ENCODE results near the gene SCUBE3.
A peak's percentile ranks its signal among the peaks of the same experiment; 100 is the strongest.

The SCUBE3 gene

GRCh38 chr6:35272005-35272404, 58.2 kb downstream of the SCUBE3 start:
- DNase-seq (ENCODE audit: low read depth) = no peak

GRCh38 chr6:35273822-35274559, 60.2 kb downstream of the SCUBE3 start:
- DNase-seq (ENCODE audit: low read depth) = no peak

GRCh38 chr6:35275744-35276260, 62.0 kb downstream of the SCUBE3 start:
- DNase-seq (ENCODE audit: low read depth) = no peak

- no peak for DNase-seq (ENCODE audit: low read depth)
Measured at GRCh38 chr6:35278708-35279107, 65.0 kb downstream of the SCUBE3 start.

- no peak for DNase-seq (ENCODE audit: low read depth)
Measured at GRCh38 chr6:35280903-35281302, 67.1 kb downstream of the SCUBE3 start.

GRCh38 chr6:35282472-35282871, 68.7 kb downstream of the SCUBE3 start:
- no peak for DNase-seq (ENCODE audit: low read depth)

GRCh38 chr6:35283361-35283760, 69.6 kb downstream of the SCUBE3 start:
- DNase-seq (ENCODE audit: low read depth) = no peak

GRCh38 chr6:35287671-35288396, 74.1 kb downstream of the SCUBE3 start:
- DNase-seq (ENCODE audit: low read depth) = no peak

GRCh38 chr6:35288834-35289233, 75.1 kb downstream of the SCUBE3 start:
- no peak for DNase-seq (ENCODE audit: low read depth)

- no peak for DNase-seq (ENCODE audit: low read depth)
Measured at GRCh38 chr6:35291491-35291890, 77.7 kb downstream of the SCUBE3 start.

- DNase-seq (ENCODE audit: low read depth) = no peak
Measured at GRCh38 chr6:35292494-35292893, 78.7 kb downstream of the SCUBE3 start.

- no peak for DNase-seq (ENCODE audit: low read depth)
Measured at GRCh38 chr6:35293681-35294080, 79.9 kb downstream of the SCUBE3 start.

- DNase-seq (ENCODE audit: low read depth) = no peak
Measured at GRCh38 chr6:35294308-35294945, 80.7 kb downstream of the SCUBE3 start.

GRCh38 chr6:35295036-35295435, 81.3 kb downstream of the SCUBE3 start:
- no peak for DNase-seq (ENCODE audit: low read depth)

- no peak for DNase-seq (ENCODE audit: low read depth)
Measured at GRCh38 chr6:35295521-35296315, 82.0 kb downstream of the SCUBE3 start.

- no peak for DNase-seq (ENCODE audit: low read depth)
Measured at GRCh38 chr6:35296931-35297600, 83.3 kb downstream of the SCUBE3 start.

- DNase-seq (ENCODE audit: low read depth) = peak; percentile 32
Measured at GRCh38 chr6:35297601-35298481, 84.1 kb downstream of the SCUBE3 start, which contains the start of gene DEF6. Gene DEF6 (plus strand): TSS chr6:35297818. CDS start chr6:35297857, 39 bp downstream.

- no peak for DNase-seq (ENCODE audit: low read depth)
Measured at GRCh38 chr6:35298625-35299140, 84.9 kb downstream of the SCUBE3 start.

GRCh38 chr6:35299674-35300073, 85.9 kb downstream of the SCUBE3 start:
- no peak for DNase-seq (ENCODE audit: low read depth)

GRCh38 chr6:35300848-35301247, 87.1 kb downstream of the SCUBE3 start:
- no peak for DNase-seq (ENCODE audit: low read depth)

All from GM04504 (cell line).